Measurements from ENCODE around the gene CAPS.

GRCh38 chr19:5929179-5929578 lies 15.1 kb downstream of the CAPS start:
- no peak for TF ChIP-seq EZH2 (IDR thresholded peaks at IDR 0.05; ENCODE audit: low read length)
- TF ChIP-seq, protein P1, sequence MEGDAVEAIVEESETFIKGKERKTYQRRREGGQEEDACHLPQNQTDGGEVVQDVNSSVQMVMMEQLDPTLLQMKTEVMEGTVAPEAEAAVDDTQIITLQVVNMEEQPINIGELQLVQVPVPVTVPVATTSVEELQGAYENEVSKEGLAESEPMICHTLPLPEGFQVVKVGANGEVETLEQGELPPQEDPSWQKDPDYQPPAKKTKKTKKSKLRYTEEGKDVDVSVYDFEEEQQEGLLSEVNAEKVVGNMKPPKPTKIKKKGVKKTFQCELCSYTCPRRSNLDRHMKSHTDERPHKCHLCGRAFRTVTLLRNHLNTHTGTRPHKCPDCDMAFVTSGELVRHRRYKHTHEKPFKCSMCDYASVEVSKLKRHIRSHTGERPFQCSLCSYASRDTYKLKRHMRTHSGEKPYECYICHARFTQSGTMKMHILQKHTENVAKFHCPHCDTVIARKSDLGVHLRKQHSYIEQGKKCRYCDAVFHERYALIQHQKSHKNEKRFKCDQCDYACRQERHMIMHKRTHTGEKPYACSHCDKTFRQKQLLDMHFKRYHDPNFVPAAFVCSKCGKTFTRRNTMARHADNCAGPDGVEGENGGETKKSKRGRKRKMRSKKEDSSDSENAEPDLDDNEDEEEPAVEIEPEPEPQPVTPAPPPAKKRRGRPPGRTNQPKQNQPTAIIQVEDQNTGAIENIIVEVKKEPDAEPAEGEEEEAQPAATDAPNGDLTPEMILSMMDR (optimal IDR thresholded peaks at IDR 0.05 in 1 of 3, IDR thresholded peaks at IDR 0.05 in 1 of 3, conservative IDR thresholded peaks at IDR 0.05 in 1 of 3; ENCODE audit: extremely low read depth in 1 of 3, insufficient read depth in 2 of 3, low read length in 3 of 3): no peak

Data from keratinocyte (primary cell).